Measurements from ENCODE around the gene VEPH1.

Gene VEPH1

DNA sequence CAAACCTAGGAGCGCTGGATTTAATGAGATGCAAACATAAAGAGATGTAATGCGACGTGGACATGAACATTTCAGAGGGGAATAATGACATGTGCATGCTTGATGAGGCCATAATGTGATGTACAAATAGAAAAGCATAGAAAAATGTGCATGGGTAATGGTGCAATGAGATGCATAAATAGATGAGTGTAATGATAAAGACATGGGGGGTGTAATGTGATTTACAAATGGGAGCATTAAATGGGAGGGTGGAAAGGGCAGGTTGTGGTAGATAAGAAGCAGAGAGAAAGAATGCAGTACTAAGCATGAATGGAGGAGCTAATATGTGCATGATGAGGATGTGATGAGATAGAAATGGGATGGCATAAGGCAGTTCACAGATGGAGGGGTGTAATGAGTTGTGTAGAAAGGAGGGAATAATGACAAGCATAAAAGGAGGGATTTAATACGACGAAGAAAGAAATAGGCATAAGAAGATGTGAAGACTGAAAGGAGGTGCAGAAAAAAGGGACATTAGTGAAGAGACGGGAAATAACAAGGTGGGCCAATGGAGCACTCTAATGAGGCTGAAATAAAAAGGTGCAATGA is 205.8 kb downstream of the VEPH1 start:
- DNase-seq, result no peak

GRCh38 chr3:157294953-157295352 is 208.3 kb downstream of the VEPH1 start:
- no peak for DNase-seq

DNA sequence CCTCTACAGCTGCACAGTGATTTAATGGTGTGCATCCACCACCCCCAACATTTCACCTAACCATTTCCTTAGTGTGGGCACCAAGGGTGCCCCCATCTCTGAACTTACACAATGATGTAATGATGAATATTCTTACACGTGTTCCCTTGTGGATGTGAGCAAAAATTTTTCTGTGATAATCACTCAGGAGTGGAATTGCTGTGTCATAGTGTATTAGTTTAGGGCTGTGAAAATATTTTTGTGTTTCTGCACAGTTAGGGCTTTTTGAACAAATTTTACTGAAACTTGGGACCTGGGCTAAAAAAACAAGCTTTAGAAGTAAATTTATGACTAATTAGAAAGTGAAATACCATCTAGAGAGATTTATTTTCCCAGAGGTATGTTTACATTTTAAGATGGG is 208.7 kb downstream of the VEPH1 start:
- DNase-seq, result no peak

DNA sequence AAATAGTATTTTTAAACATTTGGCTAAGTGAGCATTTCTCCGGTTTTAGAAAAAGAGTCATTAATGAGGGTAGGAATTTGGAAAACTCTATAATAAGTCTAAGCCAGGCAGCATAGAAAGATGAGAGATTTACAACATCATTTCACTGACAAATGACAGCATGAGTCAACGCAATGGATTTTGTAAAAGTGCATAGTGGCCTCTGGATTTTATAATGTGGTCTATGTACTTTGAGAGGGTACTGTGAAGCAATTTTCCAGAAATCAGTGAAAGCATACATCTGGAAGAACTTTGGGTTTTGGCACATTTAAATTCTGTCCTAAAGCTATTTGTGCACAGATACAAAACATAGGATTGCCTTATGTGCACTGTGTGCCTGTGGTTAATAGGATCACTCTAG is 212.4 kb downstream of the VEPH1 start:
- DNase-seq, result no peak

DNA sequence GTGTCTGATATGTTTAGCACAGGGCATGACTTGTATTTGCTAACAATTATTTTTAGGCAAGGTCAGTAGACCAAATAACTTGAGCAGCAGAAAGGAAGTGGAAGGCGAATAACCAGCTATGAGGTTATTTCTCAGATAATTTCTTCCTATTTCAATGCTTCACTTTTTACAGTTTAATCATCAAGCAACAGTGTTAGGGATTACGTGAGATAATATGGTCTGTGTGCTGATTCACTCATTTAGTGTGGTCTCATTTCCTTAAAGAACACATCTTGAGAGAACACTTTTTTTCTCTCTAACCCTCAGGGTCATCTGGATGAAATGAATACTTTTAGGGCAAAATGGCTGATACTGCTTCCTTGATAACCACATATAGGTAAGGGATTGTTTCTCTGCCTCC is 217.2 kb downstream of the VEPH1 start:
- no peak for DNase-seq

- no peak for DNase-seq
Measured at GRCh38 chr3:157285141-157285540, 218.1 kb downstream of the VEPH1 start.

GRCh38 chr3:157284688-157285087 is 218.5 kb downstream of the VEPH1 start:
- no peak for DNase-seq

DNA sequence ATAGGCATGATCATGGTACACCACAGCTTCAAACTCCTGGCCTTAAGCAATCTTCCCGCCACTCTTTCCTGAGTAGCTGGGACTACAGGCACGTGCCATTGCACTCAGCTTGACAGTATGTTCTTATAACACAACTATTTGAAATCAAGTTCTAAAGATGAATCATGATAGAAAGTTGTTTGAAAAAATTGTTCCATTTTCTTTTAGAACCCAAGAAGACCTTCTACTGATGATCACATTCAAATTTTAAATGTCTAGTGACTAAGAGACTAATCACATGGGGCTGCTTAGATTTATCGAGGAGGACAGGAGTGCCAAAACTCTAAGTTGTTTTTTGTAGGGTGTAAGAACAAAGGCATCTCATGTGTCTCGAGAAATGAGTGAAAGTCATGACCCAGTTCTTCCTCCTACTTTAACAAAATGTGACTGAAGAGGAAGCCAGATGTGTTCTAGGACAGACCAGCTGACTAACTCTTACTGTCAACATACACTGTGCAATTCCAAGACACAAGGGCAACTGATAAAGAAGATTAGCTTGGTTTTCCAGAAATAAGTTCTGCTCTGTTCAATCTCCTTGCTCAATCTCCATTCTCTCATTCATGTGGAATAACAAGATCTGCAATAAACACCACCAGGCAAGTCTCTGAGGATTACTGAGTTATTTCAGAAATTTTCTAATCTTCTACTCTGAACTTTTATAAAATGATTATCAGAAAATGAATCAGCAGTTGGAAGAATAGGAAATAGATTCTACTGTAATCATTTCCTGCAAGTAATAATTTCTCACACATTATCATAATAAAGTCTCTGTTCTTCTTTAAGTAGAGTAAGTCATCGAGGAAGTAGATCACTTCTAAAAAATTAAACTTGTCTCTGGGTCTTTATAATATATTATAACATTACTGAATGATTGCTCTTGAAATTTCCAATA is 220.7 kb downstream of the VEPH1 start:
- DNase-seq, result no peak

GRCh38 chr3:157280786-157281185 is 222.4 kb downstream of the VEPH1 start:
- DNase-seq, result no peak

DNA sequence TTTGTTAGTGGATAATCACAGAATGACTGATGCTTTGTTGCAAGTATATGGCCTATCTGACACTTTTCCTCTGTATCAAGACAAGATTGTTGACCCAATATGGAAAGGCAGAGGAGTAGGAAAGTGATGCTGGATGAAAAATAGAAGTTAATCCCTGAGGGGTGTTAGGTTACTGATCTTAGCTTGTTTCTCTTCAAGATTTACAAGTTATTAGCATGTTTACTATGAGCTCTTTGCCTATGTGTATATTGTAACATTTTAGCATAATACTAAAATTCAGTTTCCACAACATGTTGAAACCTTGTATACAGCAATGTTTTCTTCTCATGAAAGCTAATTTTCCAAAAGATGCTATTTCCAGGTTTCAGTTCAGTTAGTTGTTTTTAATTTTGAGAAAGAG is 222.9 kb downstream of the VEPH1 start:
- no peak for DNase-seq

GRCh38 chr3:157279237-157279636 is 224.0 kb downstream of the VEPH1 start:
- no peak for DNase-seq

DNA sequence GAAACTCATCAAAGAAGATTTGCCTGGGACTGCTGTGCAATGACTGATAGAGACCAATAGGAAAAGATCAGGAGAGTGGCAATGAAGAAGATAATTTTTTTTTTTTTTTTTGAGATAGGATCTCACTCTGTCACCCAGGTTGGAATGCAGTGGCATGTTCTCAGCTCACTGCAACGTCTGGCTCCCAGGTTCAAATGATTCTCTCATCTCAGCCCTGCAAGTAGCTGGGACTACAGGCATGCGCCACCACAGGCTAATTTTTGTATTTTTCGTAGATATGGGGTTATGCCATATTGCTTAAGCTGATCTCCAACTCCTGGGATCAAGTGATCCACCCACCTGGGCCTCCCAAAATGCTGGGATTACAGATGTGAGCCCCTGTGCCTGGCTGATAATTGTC is 226.4 kb downstream of the VEPH1 start:
- DNase-seq, result no peak

DNA sequence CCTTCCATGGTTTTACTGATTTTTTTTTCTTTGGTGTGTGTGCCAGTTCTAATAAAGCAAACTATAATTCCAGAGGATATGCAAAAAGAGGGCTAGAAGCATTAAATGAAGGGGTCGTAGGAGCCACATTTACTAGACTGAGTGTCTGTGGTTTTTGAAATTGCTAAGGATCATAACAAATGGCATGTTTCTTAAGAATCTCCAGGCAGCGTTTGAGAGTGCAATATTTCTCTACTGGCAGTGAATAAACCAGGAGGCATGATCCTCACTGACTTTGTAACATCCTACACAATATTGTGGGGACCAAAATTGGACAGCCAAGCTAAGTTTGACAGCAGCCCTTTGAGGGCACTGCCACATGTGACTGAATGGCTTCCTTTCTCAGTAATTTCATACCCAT is 227.4 kb downstream of the VEPH1 start:
- DNase-seq, result no peak

GRCh38 chr3:157274644-157275137 is 228.5 kb downstream of the VEPH1 start:
- DNase-seq, result no peak

- DNase-seq, result no peak
Measured at GRCh38 chr3:157271283-157271882, 231.8 kb downstream of the VEPH1 start.

DNA sequence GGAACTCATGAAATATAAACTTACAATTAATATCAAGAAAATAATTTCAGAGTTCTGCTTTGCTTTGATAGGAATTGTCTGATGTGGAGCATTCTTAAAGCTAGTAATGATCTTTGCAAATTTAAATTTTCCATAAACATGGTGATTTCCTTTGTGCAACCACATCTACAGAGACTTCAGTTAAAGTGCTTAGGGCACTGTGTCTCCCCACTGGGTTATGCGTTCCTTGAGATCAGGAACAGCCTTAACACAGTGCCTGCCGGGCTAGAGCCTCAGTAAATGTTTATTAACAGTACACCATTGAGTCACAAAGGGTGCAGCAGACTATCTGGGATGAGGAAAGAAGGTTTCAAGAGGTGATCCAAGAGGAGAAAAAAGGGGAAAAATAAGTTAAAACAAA is 235.2 kb downstream of the VEPH1 start:
- no peak for DNase-seq

GRCh38 chr3:157265931-157266330 is 237.3 kb downstream of the VEPH1 start:
- DNase-seq, result no peak

DNA sequence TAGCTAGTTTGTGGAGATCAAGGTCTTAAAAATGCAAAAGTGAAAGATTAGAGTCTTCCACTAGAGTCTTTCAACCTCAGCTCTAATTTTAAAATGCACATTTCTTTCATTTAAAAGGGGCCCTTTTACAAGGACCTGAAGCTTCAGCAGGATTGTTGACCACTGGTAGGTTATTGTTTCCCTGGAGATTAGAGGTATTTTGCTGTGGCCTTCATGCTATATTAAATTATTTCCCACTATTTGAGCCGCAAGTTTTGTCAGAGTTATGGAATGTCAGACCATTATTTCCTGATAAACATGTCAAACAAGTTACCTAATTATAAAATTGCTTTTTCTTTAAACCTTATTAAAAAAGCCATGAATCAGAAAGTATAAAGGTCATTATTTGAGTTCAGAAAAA is 240.2 kb downstream of the VEPH1 start:
- DNase-seq, result no peak

DNA sequence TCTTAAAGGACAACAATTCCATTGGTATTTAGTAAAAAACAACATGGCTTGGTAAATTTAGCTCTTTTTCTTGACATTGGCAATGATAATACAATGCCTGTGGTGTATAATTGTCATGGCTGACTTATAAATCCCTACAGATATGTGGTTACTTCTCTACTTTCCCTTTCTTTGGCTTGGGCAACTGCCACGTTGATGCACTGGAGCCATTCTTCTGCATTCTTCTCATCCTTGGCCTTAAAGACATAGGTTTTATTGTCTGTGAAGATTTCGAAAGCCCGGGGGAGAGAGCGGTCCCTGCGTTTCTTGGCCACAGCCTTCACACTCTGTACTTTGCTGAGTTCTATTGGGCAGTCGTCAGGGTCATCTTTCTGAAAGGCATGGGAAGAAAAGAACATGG is 242.2 kb downstream of the VEPH1 start:
- DNase-seq, result no peak

- no peak for DNase-seq
Measured at GRCh38 chr3:157259825-157260224, 243.4 kb downstream of the VEPH1 start.

- no peak for DNase-seq
Measured at GRCh38 chr3:157257101-157257500, 246.1 kb downstream of the VEPH1 start.

DNA sequence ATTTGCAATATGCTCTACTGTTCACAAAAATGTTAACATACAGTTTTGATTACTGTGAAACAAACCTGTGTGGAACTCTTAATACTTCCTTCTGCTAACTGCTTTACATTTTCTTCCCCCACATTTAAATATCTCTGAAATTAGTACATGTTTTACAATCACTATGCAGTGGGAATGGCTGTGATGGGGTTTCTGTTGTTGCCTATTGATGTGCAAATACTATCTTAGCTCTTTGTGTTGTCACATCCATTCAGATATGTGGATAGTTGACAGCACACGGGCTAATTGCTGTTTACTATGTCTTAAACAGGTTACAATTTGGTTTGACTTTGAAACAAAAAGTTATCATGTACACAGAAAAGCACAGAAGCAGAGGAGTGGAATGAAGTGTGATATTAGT is 247.4 kb downstream of the VEPH1 start:
- no peak for DNase-seq

DNA sequence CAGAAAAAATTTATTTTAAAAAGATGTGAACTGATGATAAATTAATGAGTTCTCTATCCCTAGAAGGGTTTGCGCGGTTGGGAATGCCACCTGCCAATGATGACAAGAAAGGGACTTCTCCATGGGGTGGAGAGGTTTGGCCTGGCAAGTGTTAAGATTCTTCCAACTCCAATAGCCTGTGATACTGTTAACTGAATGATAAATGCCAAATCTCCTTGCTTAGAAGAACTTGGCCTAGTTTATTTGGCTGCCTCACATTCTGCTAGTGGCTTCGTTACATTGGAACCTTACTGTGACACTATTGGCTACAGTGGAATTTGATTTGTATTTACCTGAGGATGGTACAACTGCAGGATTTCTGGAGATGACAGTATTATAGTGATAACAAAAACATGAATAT is 251.5 kb downstream of the VEPH1 start:
- DNase-seq, result no peak

- no peak for DNase-seq
Measured at GRCh38 chr3:157249606-157250005, 253.6 kb downstream of the VEPH1 start.

All from NCI-H2227 treated with DMSO at 0.1 percent for 48 hours (cell line).